HEK293 (cell line): Measurements from ENCODE around the gene APCDD1L.

Experiments
- CTCF ChIP-seq: fragments of 450-650 bp; formaldehyde crosslinking; IDR thresholded peaks from 2 replicates; pipeline ENCODE4 v1.5.1; 2016; ENCODE audit warnings: missing biosample characterization, missing genetic modification characterization
- ZBTB11 ChIP-seq: fragments of 450-650 bp; formaldehyde crosslinking; conservative IDR thresholded peaks from 2 replicates; pipeline ENCODE4 v1.5.1; 2016; ENCODE audit warnings: low read depth, missing biosample characterization, missing genetic modification characterization
- ZFP3 ChIP-seq: fragments of 450-650 bp; formaldehyde crosslinking; IDR thresholded peaks from 2 replicates; pipeline ENCODE4 v1.5.1; 2016; ENCODE audit warnings: low read depth, missing biosample characterization, missing genetic modification characterization
- ZNF341 ChIP-seq: fragments of 450-650 bp; formaldehyde crosslinking; IDR thresholded peaks from 2 replicates; pipeline ENCODE4; 2016; ENCODE audit warnings: low read depth, missing biosample characterization, missing genetic modification characterization
- ZNF777 ChIP-seq: fragments of 450-650 bp; formaldehyde crosslinking; IDR thresholded peaks from 2 replicates; pipeline ENCODE4 v1.5.1; 2017; ENCODE audit warnings: missing biosample characterization, missing genetic modification characterization, borderline replicate concordance

- TF ChIP-seq CTCF = no peak
- no peak for TF ChIP-seq ZFP3 (tag by site-specific recombination)
- TF ChIP-seq ZNF777 (tag by site-specific recombination) = no peak
- TF ChIP-seq ZNF341 (tag by site-specific recombination) = no peak
- no peak for TF ChIP-seq ZBTB11 (tag by site-specific recombination)
Measured at GRCh38 chr20:58421497-58421850, 93.7 kb downstream of the APCDD1L start.
